Neutrophil (primary cell): ENCODE results near the gene JMY.

ENCODE experiments used
- H3K27ac ChIP-seq: fragments of 200-600 bp; sonication (generic); 2 replicates; pipeline ENCODE4 v1.5.1; 2016; ENCODE audit warnings: mild to moderate bottlenecking, moderate library complexity
- H3K27me3 ChIP-seq: fragments of 200-600 bp; sonication (generic); 2 replicates; pipeline ENCODE4 v1.6.0; 2016; ENCODE audit warnings: mild to moderate bottlenecking
- H3K36me3 ChIP-seq: fragments of 200-600 bp; sonication (generic); 2 replicates; pipeline ENCODE4 v1.5.1; 2017
- H3K4me1 ChIP-seq, 2 experiments: fragments of 200-600 bp in 1 of 2; sonication (generic) in 1 of 2; 1 replicate in 1 of 2; 2 replicates in 1 of 2; pipeline versions ENCODE4 v1.5.1 to v1.6.1; 2013 to 2016; ENCODE audit warnings: low read depth in 1 of 2, low read length in 1 of 2, mild to moderate bottlenecking in 1 of 2, moderate library complexity in 1 of 2; ENCODE audit not compliant: control insufficient read depth in 1 of 2, insufficient read depth in 1 of 2
- H3K4me3 ChIP-seq, 2 experiments: fragments of 200-600 bp in 1 of 2; sonication (generic) in 1 of 2; 1 replicate in 1 of 2; 2 replicates in 1 of 2; pipeline ENCODE4 v1.5.1; 2013 to 2016; ENCODE audit warnings: low read depth in 1 of 2, low read length in 1 of 2, mild to moderate bottlenecking in 1 of 2, moderate library complexity in 1 of 2
- H3K9me3 ChIP-seq: fragments of 200-600 bp; sonication (generic); 2 replicates; pipeline ENCODE4 v1.5.1; 2016
- TF ChIP-seq, protein P1 (sequence below): fragments of 200-600 bp; sonication (generic); IDR thresholded peaks from 2 replicates; pipeline ENCODE4 v1.5.1; 2016; ENCODE audit warnings: antibody characterized with exemption

The JMY gene

DNA sequence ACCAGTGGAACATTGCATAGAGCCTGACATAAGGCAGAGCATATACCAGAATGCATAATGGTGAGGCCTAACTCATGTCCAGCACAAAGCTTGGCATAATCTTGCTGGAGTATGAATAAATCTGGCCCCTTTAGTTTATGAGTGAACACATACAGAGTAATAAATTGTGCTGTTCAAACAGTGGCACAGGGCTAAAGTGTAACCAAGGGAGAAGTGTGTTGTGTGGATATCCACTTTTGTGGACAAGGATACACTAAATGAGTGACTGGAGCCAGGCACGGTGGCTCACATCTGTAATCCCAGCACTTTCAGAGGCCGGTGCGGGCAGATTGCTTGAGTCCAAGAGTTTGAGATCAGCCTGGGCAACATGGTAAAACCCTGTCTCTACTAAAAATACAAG is 29.4 kb upstream of the JMY start:
- TF ChIP-seq, protein P1, sequence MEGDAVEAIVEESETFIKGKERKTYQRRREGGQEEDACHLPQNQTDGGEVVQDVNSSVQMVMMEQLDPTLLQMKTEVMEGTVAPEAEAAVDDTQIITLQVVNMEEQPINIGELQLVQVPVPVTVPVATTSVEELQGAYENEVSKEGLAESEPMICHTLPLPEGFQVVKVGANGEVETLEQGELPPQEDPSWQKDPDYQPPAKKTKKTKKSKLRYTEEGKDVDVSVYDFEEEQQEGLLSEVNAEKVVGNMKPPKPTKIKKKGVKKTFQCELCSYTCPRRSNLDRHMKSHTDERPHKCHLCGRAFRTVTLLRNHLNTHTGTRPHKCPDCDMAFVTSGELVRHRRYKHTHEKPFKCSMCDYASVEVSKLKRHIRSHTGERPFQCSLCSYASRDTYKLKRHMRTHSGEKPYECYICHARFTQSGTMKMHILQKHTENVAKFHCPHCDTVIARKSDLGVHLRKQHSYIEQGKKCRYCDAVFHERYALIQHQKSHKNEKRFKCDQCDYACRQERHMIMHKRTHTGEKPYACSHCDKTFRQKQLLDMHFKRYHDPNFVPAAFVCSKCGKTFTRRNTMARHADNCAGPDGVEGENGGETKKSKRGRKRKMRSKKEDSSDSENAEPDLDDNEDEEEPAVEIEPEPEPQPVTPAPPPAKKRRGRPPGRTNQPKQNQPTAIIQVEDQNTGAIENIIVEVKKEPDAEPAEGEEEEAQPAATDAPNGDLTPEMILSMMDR, result no peak
- H3K4me1 ChIP-seq, result peaks cover 6 to 14% of the 10 kb centered on the region in 2 experiments
- H3K36me3 ChIP-seq, result no peaks in the 10 kb centered on the region
- no peaks in the 10 kb centered on the region for H3K27me3 ChIP-seq
- no peaks in the 10 kb centered on the region for H3K9me3 ChIP-seq
- H3K27ac ChIP-seq, result no peak overlapping the region
- H3K4me3 ChIP-seq, result no peak overlapping the region

DNA sequence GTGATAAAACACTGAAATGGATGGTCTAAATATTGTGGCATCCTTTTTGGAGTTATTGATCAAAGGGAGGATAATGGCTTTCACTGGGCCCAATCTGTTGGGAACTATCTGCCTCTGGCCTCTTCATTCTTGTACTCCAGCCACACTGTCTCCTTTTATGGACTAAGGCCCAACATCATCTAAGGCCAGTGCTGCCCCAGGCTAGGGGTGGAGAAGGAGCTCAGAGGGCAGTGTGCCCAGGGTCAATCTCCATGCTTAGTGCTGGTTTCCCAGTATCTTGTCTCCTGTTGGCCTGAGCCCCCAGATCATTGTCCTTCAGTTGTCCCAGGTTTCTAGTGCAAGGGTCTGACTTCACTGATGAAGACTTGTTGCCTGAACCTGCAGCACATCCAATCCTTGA is 26.4 kb upstream of the JMY start:
- H3K4me3 ChIP-seq, result no peak overlapping the region
- TF ChIP-seq, protein P1, result no peak
- H3K4me1 ChIP-seq, result peaks cover 0 to 3% of the 10 kb centered on the region in 2 experiments
- H3K9me3 ChIP-seq, result no peaks in the 10 kb centered on the region
- H3K27ac ChIP-seq, result no peak overlapping the region
- H3K36me3 ChIP-seq, result no peaks in the 10 kb centered on the region
- H3K27me3 ChIP-seq, result no peaks in the 10 kb centered on the region

DNA sequence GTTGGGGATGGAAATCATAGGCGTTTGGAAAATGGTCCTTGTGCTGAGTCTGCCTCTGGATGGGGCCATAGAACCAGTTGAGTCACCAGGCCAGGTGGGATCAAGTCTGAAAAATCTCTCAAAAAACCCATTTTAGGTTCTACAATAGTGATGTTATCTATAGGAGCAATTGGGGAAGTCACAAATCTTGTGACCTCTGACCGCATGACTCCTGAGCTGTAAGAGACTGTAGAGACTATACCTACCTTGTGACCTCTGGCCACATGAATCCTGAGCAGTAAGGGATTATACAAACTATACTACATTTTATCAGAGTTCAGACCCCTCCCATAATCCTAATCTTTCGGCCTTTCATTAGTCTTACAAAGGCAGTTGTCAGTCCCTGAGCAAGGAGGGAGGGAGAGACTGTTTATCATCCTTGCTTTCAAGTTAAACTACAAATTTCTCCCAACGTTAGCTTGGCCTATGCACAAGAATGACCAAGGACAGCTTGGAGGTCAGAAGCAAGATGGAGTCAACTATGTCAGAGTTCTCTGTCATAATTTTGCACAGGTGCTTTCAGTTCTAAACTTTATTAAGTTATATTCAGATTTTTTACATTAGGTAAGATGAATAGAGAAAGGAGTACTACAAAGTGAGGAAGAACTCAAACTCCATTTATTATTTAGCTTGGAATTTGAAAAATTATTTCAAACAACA is 11.5 kb upstream of the JMY start:
- H3K27me3 ChIP-seq, result no peaks in the 10 kb centered on the region
- H3K4me3 ChIP-seq, result no peak overlapping the region
- H3K27ac ChIP-seq, result no peak overlapping the region
- no peaks in the 10 kb centered on the region for H3K36me3 ChIP-seq
- H3K4me1 ChIP-seq, result no peaks in the 10 kb centered on the region
- TF ChIP-seq, protein P1, result no peak
- H3K9me3 ChIP-seq, result no peaks in the 10 kb centered on the region

DNA sequence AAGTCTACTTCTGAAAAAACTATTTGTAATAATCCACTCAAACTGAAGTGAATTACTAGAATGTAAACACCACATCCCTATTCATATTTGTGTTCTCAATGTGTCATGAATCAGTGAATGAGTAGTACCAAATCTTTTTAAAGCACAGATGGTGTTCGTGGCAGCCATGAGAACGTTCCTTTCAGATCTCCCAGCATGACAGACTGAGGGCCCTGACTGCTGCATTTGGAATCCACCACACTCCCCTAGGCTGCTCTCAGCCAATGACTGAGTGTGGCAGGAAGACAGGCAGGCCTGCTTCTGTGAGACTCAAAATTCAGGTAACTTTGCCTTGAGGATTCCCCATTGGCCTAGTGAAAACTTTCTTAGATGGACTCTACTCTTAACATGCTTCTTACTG is 10.9 kb upstream of the JMY start:
- Histone ChIP-seq H3K27ac (no peak overlapping the region), H3K36me3 (no peaks in the 10 kb centered on the region), H3K4me1 (no peaks in the 10 kb centered on the region), H3K27me3 (no peaks in the 10 kb centered on the region), H3K9me3 (no peaks in the 10 kb centered on the region), H3K4me3 (no peak overlapping the region)
- TF ChIP-seq, protein P1, result no peak

DNA sequence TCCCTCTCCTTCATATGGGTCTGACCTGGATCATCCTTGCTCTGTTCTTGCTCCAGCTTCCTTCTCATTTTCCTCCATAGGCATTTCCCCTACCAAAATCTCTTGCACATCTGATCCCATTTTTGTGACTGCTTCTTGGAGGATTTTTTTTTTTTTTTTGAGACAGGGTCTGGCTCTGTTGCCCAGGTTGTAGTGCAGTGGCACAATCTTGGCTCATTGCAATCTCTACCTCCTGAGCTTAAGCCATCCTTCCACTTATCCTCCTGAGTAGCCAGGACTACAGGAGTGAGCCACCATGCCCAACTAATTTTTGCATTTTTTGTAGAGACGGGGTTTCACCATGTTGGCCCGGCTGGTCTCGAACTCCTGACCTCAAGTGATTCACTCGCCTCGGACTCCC is 10.5 kb upstream of the JMY start:
- no peaks in the 10 kb centered on the region for H3K4me1 ChIP-seq
- no peak overlapping the region for H3K27ac ChIP-seq
- no peaks in the 10 kb centered on the region for H3K9me3 ChIP-seq
- no peaks in the 10 kb centered on the region for H3K27me3 ChIP-seq
- no peaks in the 10 kb centered on the region for H3K36me3 ChIP-seq
- H3K4me3 ChIP-seq, result no peak overlapping the region
- TF ChIP-seq, protein P1, result no peak
